HepG2 (cell line): ENCODE data around the gene HINT2. TPM values are rescaled to one million over a fixed set of nuclear protein-coding genes. Genes with fewer than 3 reads are reported as not detected.

Source experiments
- ASH2L ChIP-seq: fragments of 300-600, 200-600 bp; sonication (generic); IDR thresholded peaks from 2 replicates; pipeline ENCODE4 v1.7.0; 2017; ENCODE audit warnings: low read depth, mild to moderate bottlenecking, moderate library complexity, mixed read lengths, low read length; ENCODE audit not compliant: insufficient read length
- BORCS8-MEF2B ChIP-seq: sonication (generic); formaldehyde crosslinking; IDR thresholded peaks from 2 replicates; pipeline ENCODE4 v1.8.0; 2022; ENCODE audit warnings: mild to moderate bottlenecking, missing genetic modification reagents
- CBFB ChIP-seq: sonication (generic); formaldehyde crosslinking; IDR thresholded peaks from 2 replicates; pipeline ENCODE4 v1.4.0; 2020; ENCODE audit warnings: missing genetic modification reagents
- MAFK ChIP-seq, 2 experiments: IDR thresholded peaks in 1 of 2; conservative IDR thresholded peaks in 1 of 2; 2 replicates each; pipeline ENCODE4 v1.6.1; 2011; ENCODE audit warnings: improper control_type of control experiment in 2 of 2, low read length in 2 of 2
- MNT ChIP-seq: fragments of 450-650 bp; IDR thresholded peaks from 2 replicates; pipeline ENCODE4 v1.6.1; 2016
- MTERF4 ChIP-seq: sonication (generic); formaldehyde crosslinking; IDR thresholded peaks from 2 replicates; pipeline ENCODE4 v1.8.0; 2023; ENCODE audit warnings: mild to moderate bottlenecking, missing genetic modification reagents
- NFE2L2 ChIP-seq: fragments of 150-350 bp; IDR thresholded peaks from 2 replicates; pipeline ENCODE4 v1.6.1; 2014; ENCODE audit warnings: low read length
- SNAPC5 ChIP-seq: sonication (generic); formaldehyde crosslinking; IDR thresholded peaks from 2 replicates; pipeline ENCODE4 v1.8.1; 2023; ENCODE audit warnings: mild to moderate bottlenecking, missing genetic modification reagents, borderline replicate concordance
- TAF1 ChIP-seq: sonication (generic); formaldehyde crosslinking; IDR thresholded peaks from 2 replicates; pipeline ENCODE4 v1.4.0; 2020; ENCODE audit warnings: missing genetic modification reagents
- TEAD2 ChIP-seq: sonication (generic); formaldehyde crosslinking; IDR thresholded peaks from 2 replicates; pipeline ENCODE4 v1.9.0; 2021; ENCODE audit warnings: missing genetic modification reagents
- USF2 ChIP-seq, 2 experiments: sonication (generic) in 1 of 2; formaldehyde crosslinking in 1 of 2; IDR thresholded peaks; 2 replicates each; pipeline versions ENCODE4 v1.5.1 to v1.6.1; 2011 to 2020; ENCODE audit warnings: borderline replicate concordance in 1 of 2, low read depth in 1 of 2, low read length in 1 of 2, mild to moderate bottlenecking in 1 of 2, missing genetic modification reagents in 1 of 2, moderate library complexity in 1 of 2
- ZBTB37 ChIP-seq: sonication (generic); formaldehyde crosslinking; IDR thresholded peaks from 2 replicates; pipeline ENCODE4 v1.4.0; 2020; ENCODE audit warnings: mild to moderate bottlenecking, missing genetic modification reagents
- polyA plus RNA-seq, 8 experiments: library from polyadenylated mRNA; depleted of rRNA in 3 of 8; stranded (reverse) in 7 of 8; unstranded in 1 of 8; fragments of >200 nt; fragmentation: Illumina TruSeq in 4 of 8; extraction: Trizol in 4 of 8; gene quantifications; 2 replicates each; pipeline versions ENCODE4 v1.2.1 to v1.2.3, GENCODE V29; 2011 to 2016; ENCODE audit warnings: low read depth in 4 of 8, missing spikeins in 1 of 8, mixed read lengths in 1 of 8; ENCODE audit not compliant: insufficient read depth in 1 of 8
- total RNA-seq, 5 experiments: library from RNA; depleted of rRNA; stranded (reverse); fragments of >200 nt; fragmentation: Illumina TruSeq; extraction: Trizol; gene quantifications; 2 replicates each; pipeline ENCODE4 v1.2.3, GENCODE V29; 2016; ENCODE audit warnings: low read depth in 1 of 5

The HINT2 gene
- total and polyA plus RNA-seq, 2 of the 13 experiments (the other 11 are each of a cell fraction or from before 2014, with no cell fraction given) = 37.9 to 56.2 TPM

GRCh38 chr9:35798658-35799374, 16.0 kb downstream of the HINT2 start (continued):
- peak; percentile 27 to 34; a peak in 2 of 4 replicates for TF ChIP-seq MAFK (conservative IDR thresholded peaks at IDR 0.05 in 1 of 2, IDR thresholded peaks at IDR 0.05 in 1 of 2; ENCODE audit: low read length in 2 of 2)
- peak; percentile 40; the same call in 1 of the 2 replicates for TF ChIP-seq NFE2L2
- no peak for TF ChIP-seq MTERF4 (CRISPR knock-in tag)
- TF ChIP-seq MNT = 0 out of 2 replicates have a peak, but pooled peaks have one; percentile 7
- no peak for TF ChIP-seq ZBTB37 (CRISPR knock-in tag)
- TF ChIP-seq ASH2L = no peak
- no peak for TF ChIP-seq CBFB (CRISPR knock-in tag)
- TF ChIP-seq BORCS8-MEF2B = no peak
- TF ChIP-seq TEAD2 (CRISPR knock-in tag) = no peak
- TF ChIP-seq TAF1 (CRISPR knock-in tag) = no peak
- TF ChIP-seq SNAPC5 (CRISPR knock-in tag) = no peak
- peak; percentile 27; the same call in 1 of the 2 replicates for TF ChIP-seq USF2 (IDR thresholded peaks at IDR 0.05; ENCODE audit: low read depth, low read length)
- no peak for TF ChIP-seq USF2 (CRISPR knock-in tag; IDR thresholded peaks at IDR 0.05; ENCODE audit: borderline replicate concordance)
